K562 (cell line): ENCODE results near the gene ILDR1. TPM values are rescaled to one million over a fixed set of nuclear protein-coding genes. Genes with fewer than 3 reads are reported as not detected.

Experiments
- ATAC-seq: fragments of 200-7000 bp; cut with Tn5 transposase; 3 replicates; pipeline ENCODE4 v1.9.1; 2020; ENCODE audit warnings: moderate library complexity
- BruUV-seq: library from RNA; stranded (reverse); fragments of 400-500 nt; replicated peaks from 2 replicates; lab custom pipeline; 2021; lab: Mats Ljungman, UMichigan
- CTCF ChIA-PET: fragments of 300-600 bp; formaldehyde crosslinking; extraction: SDS; loops from one replicate; lab custom pipeline; 2021; ENCODE audit warnings: low intra/inter-chr PET ratio; lab: Yijun Ruan, JAX
- POLR2A ChIA-PET: fragments of 300-600, 350-650 bp; sonication (Branson Sonifier 250); formaldehyde crosslinking; extraction: SDS; loops from one replicate; lab custom pipeline; 2021; ENCODE audit warnings: antibody characterized with exemption, inconsistent platforms; lab: Yijun Ruan, JAX
- DNase-seq, 4 experiments: peaks; one replicate each; pipeline versions ENCODE4 v3.0.0 to v3.0.0-alpha.2; 2011 to 2018; ENCODE audit warnings: low spot score in 3 of 4, mixed read lengths in 3 of 4; ENCODE audit errors: extremely low read depth in 1 of 4
- FAIRE-seq: peaks from 2 replicates; lab custom pipeline; 2011; peaks lifted over from hg19 to GRCh38; lab: Jason Lieb, UNC
- H2AFZ ChIP-seq: 2 replicates; pipeline ENCODE4 v1.6.0; 2011; ENCODE audit warnings: low read depth, low read length, control low read depth, inconsistent platforms
- H3K27ac ChIP-seq: fragments of 200-600 bp; 3 replicates; pipeline ENCODE4 v1.8.0; 2011; ENCODE audit warnings: low read depth, mild to moderate bottlenecking, control low read depth, inconsistent platforms, low read length, moderate library complexity, mixed read lengths; ENCODE audit errors: extremely low read depth
- H3K27me3 ChIP-seq, 2 experiments: fragments of 300-600 bp in 1 of 2; 2 replicates in 1 of 2; 3 replicates in 1 of 2; pipeline versions ENCODE4 v1.6.0 to v1.8.0; 2011; ENCODE audit warnings: inconsistent platforms in 2 of 2, low read length in 2 of 2, mild to moderate bottlenecking in 1 of 2, mixed read lengths in 1 of 2, moderate library complexity in 1 of 2; ENCODE audit not compliant: control insufficient read depth in 2 of 2, insufficient read depth in 2 of 2
- H3K36me3 ChIP-seq: fragments of 300-600 bp; 3 replicates; pipeline ENCODE4 v1.8.0; 2011; ENCODE audit warnings: mild to moderate bottlenecking, low read length, inconsistent platforms; ENCODE audit not compliant: control insufficient read depth, insufficient read depth
- H3K4me1 ChIP-seq, 2 experiments: fragments of 200-600 bp in 1 of 2; replicated peaks in 1 of 2; 2 replicates in 1 of 2; 3 replicates in 1 of 2; pipeline versions ENCODE4 v1.5.1 to v1.8.0; 2011; ENCODE audit warnings: inconsistent platforms in 2 of 2, low read length in 2 of 2, mild to moderate bottlenecking in 1 of 2, mixed read lengths in 1 of 2, moderate library complexity in 1 of 2; ENCODE audit not compliant: control insufficient read depth in 2 of 2, insufficient read depth in 2 of 2
- H3K4me2 ChIP-seq: 2 replicates; pipeline ENCODE4 v1.6.1; 2011; ENCODE audit warnings: low read length, control low read depth, inconsistent platforms, mixed read lengths; ENCODE audit not compliant: insufficient read depth
- H3K4me3 ChIP-seq: fragments of 200-600 bp; sonication (generic), shearing (Covaris generic); 2 replicates; pipeline ENCODE4 v1.5.1; 2016; ENCODE audit warnings: control low read depth, inconsistent platforms
- H3K79me2 ChIP-seq: fragments of 200-600 bp; 3 replicates; pipeline ENCODE4 v1.8.0; 2011; ENCODE audit warnings: low read length, inconsistent platforms; ENCODE audit not compliant: control insufficient read depth, insufficient read depth
- H3K9ac ChIP-seq, 2 experiments: 2 replicates each; pipeline versions ENCODE4 v1.6.0 to v1.6.1; 2011; ENCODE audit warnings: low read depth in 2 of 2, low read length in 2 of 2, control low read depth in 1 of 2, inconsistent platforms in 1 of 2, mild to moderate bottlenecking in 1 of 2, mixed read lengths in 1 of 2; ENCODE audit not compliant: insufficient read depth in 1 of 2
- H3K9me1 ChIP-seq: one replicate; pipeline ENCODE4 v1.6.0; 2011; ENCODE audit warnings: inconsistent platforms, mild to moderate bottlenecking, low read length, moderate library complexity; ENCODE audit not compliant: control insufficient read depth, insufficient read depth
- H3K9me3 ChIP-seq: replicated peaks from 2 replicates; pipeline ENCODE4 v1.5.1; 2011; ENCODE audit warnings: low read depth, low read length, inconsistent platforms; ENCODE audit not compliant: control insufficient read depth, insufficient read depth
- H4K20me1 ChIP-seq: replicated peaks from 2 replicates; pipeline ENCODE4 v1.6.1; 2011; ENCODE audit warnings: low read length, inconsistent platforms, mixed read lengths; ENCODE audit not compliant: control insufficient read depth, insufficient read depth
- ETS2 ChIP-seq: IDR thresholded peaks from 2 replicates; pipeline ENCODE4 v1.6.1; 2016; ENCODE audit warnings: borderline replicate concordance, missing genetic modification characterization, mild to moderate bottlenecking, moderate library complexity, missing compliant biosample characterization; ENCODE audit not compliant: poor library complexity, severe bottlenecking
- SAP30 ChIP-seq: fragments of 200-600 bp; sonication (generic); IDR thresholded peaks from 2 replicates; pipeline ENCODE4 v1.6.1; 2012; ENCODE audit warnings: borderline replicate concordance, low read depth, mild to moderate bottlenecking, moderate library complexity, low read length, control low read depth, inconsistent platforms; ENCODE audit not compliant: insufficient read depth, poor library complexity, severe bottlenecking
- THRAP3 ChIP-seq: fragments of 450-650 bp; IDR thresholded peaks from 2 replicates; pipeline ENCODE4 v1.6.1; 2016; ENCODE audit warnings: mild to moderate bottlenecking, inconsistent platforms, borderline replicate concordance
- in situ Hi-C: fragments of 300-500 bp; cut with MboI; formaldehyde crosslinking; loops from 4 replicates; pipeline ENCODE4 v1.15.0; 2018; ENCODE audit warnings: inconsistent platforms, mixed read lengths
- intact Hi-C: fragments of 100-400 bp; cut with micrococcal nuclease; formaldehyde crosslinking; loops from 2 replicates; pipeline ENCODE4 v1.14.2; 2022
- polyA plus RNA-seq, 8 experiments: library from polyadenylated mRNA; depleted of rRNA in 4 of 8; stranded (reverse) in 5 of 8; unstranded in 3 of 8; fragments of >200 nt; fragmentation: Nextera tagmentation in 2 of 8; fragmentation: Illumina TruSeq in 1 of 8; extraction: Ambion mirVana in 2 of 8; extraction: Trizol in 1 of 8; gene quantifications; 2 replicates each; pipeline versions ENCODE4 v1.2.1 to v1.2.3, GENCODE V29; 2011 to 2014; ENCODE audit warnings: inconsistent platforms in 1 of 8, missing spikeins in 1 of 8
- total RNA-seq, 7 experiments: library from RNA; depleted of rRNA in 6 of 7; stranded (reverse); fragments of >200 nt in 6 of 7; fragmentation: Illumina TruSeq in 2 of 7; extraction: Trizol in 2 of 7; gene quantifications; 2 replicates each; pipeline versions ENCODE4 v1.2.1 to v1.2.3, GENCODE V29; 2011 to 2021; ENCODE audit warnings: low replicate concordance in 1 of 7
- TF ChIP-seq, protein P1 (sequence below), 3 experiments: fragments of 200-800 bp in 1 of 3; fragments of 250-450 bp in 1 of 3; fragments of 450-650 bp in 1 of 3; sonication (Bioruptor Pico) in 1 of 3; sonication (Bioruptor generic) in 1 of 3; formaldehyde crosslinking in 1 of 3; IDR thresholded peaks; 2 replicates each; pipeline versions ENCODE4 v1.6.1 to v1.8.0; 2016 to 2022; ENCODE audit warnings: mild to moderate bottlenecking in 2 of 3, missing genetic modification characterization in 2 of 3, missing compliant biosample characterization in 1 of 3, moderate library complexity in 1 of 3
- TF ChIP-seq, protein P2 (sequence below): sonication (generic); formaldehyde crosslinking; IDR thresholded peaks from 2 replicates; pipeline ENCODE4 v1.8.0; 2022; ENCODE audit warnings: mild to moderate bottlenecking, missing genetic modification reagents

Gene ILDR1
- total and polyA plus RNA-seq, 9 of the 15 experiments (the other 6 are each of a cell fraction or from before 2014, with no cell fraction given), result 0.04 TPM; not detected in 8

DNA sequence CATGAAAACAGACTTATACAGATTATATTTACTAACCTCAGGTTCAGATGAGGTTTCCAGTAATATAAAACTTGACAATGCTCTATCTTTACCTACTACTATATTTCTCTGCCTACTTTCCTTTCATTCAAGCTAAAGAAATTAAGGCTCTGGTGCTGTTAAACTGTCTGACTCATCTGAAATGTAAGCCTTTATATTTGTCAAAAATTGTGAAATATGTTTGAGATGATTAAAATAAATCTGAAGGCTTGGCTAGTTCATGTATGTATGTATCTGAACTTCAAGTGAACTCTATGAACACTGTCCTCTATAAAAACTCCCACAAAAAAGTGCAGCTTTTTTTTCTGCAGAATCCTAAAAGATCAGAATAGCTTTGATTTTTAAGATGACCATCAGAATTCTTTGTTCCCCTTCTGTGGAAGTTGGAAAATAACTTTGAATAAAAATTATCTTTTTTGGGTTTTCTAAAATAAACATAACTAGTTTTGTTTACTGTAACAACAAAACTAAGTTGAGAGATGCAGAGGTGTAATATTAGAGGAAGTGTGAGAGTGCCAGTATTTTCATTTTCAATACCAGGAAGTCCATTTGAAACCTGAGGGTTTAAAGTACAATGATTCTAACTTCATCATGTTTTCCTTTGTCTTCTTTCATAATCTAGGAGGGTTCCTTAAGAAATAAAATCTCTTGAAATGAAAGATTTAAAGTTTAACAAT lies 42.2 kb downstream of the ILDR1 start:
- TF ChIP-seq ETS2 (no peak), SAP30 (no peak), THRAP3 (no peak)
- TF ChIP-seq, protein P1, sequence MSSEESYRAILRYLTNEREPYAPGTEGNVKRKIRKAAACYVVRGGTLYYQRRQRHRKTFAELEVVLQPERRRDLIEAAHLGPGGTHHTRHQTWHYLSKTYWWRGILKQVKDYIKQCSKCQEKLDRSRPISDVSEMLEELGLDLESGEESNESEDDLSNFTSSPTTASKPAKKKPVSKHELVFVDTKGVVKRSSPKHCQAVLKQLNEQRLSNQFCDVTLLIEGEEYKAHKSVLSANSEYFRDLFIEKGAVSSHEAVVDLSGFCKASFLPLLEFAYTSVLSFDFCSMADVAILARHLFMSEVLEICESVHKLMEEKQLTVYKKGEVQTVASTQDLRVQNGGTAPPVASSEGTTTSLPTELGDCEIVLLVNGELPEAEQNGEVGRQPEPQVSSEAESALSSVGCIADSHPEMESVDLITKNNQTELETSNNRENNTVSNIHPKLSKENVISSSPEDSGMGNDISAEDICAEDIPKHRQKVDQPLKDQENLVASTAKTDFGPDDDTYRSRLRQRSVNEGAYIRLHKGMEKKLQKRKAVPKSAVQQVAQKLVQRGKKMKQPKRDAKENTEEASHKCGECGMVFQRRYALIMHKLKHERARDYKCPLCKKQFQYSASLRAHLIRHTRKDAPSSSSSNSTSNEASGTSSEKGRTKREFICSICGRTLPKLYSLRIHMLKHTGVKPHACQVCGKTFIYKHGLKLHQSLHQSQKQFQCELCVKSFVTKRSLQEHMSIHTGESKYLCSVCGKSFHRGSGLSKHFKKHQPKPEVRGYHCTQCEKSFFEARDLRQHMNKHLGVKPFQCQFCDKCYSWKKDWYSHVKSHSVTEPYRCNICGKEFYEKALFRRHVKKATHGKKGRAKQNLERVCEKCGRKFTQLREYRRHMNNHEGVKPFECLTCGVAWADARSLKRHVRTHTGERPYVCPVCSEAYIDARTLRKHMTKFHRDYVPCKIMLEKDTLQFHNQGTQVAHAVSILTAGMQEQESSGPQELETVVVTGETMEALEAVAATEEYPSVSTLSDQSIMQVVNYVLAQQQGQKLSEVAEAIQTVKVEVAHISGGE (CRISPR knock-in tag; IDR thresholded peaks at IDR 0.05), result no peak
- TF ChIP-seq, protein P2, sequence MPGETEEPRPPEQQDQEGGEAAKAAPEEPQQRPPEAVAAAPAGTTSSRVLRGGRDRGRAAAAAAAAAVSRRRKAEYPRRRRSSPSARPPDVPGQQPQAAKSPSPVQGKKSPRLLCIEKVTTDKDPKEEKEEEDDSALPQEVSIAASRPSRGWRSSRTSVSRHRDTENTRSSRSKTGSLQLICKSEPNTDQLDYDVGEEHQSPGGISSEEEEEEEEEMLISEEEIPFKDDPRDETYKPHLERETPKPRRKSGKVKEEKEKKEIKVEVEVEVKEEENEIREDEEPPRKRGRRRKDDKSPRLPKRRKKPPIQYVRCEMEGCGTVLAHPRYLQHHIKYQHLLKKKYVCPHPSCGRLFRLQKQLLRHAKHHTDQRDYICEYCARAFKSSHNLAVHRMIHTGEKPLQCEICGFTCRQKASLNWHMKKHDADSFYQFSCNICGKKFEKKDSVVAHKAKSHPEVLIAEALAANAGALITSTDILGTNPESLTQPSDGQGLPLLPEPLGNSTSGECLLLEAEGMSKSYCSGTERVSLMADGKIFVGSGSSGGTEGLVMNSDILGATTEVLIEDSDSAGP (CRISPR knock-in tag), result no peak
- no peak for FAIRE-seq
- no peak overlapping the region for H3K9ac ChIP-seq
- no peaks in the 10 kb centered on the region for H3K27me3 ChIP-seq
- no peak for DNase-seq
- H3K4me2 ChIP-seq, result no peak overlapping the region
- in situ Hi-C loops, result no loop called here
- no TSS peak for BruUV-seq
- POLR2A ChIA-PET, result interaction anchor here (0.9 kb wide), 1 partner anchor 10 kb away, joined by 3 read pairs; no protein-coding TSS in a partner anchor
- no peak overlapping the region for H3K27ac ChIP-seq
- CTCF ChIA-PET, result no interaction called here
- H3K79me2 ChIP-seq, result no peaks in the 10 kb centered on the region
- H3K9me1 ChIP-seq, result no peaks in the 10 kb centered on the region
- no peak overlapping the region for H2AFZ ChIP-seq
- intact Hi-C loops, result no loop called here
- H4K20me1 ChIP-seq, result no peaks in the 10 kb centered on the region
- ATAC-seq, result no peak
- no peaks in the 10 kb centered on the region for H3K9me3 ChIP-seq
- H3K4me1 ChIP-seq, result no peaks in the 10 kb centered on the region
- H3K36me3 ChIP-seq, result no peaks in the 10 kb centered on the region
- H3K4me3 ChIP-seq, result no peak overlapping the region
